ENCODE data around the gene KNSTRN. TPM values are rescaled to one million over a fixed set of nuclear protein-coding genes. Genes with fewer than 3 reads are reported as not detected.

Gene KNSTRN
- total RNA-seq, 1 donor from 2014 or later = 28.4 TPM

- H3K36me3 Mint-ChIP-seq (ENCODE audit: low read depth) = no peaks in the 10 kb centered on the region
- peak overlapping the region; percentile 99 for H3K27ac Mint-ChIP-seq (ENCODE audit: unreplicated experiment)
- DNase-seq (ENCODE audit: low spot score) = no peak
- no peak overlapping the region for H3K4me3 Mint-ChIP-seq (ENCODE audit: unreplicated experiment)
- H3K4me1 Mint-ChIP-seq (ENCODE audit: low read depth) = peaks cover 52% of the 10 kb centered on the region
- TF ChIP-seq CTCF (IDR thresholded peaks at IDR 0.05) = no peak
- no peaks in the 10 kb centered on the region for H3K9me3 Mint-ChIP-seq (ENCODE audit: low read depth)
- H3K27me3 Mint-ChIP-seq (ENCODE audit: low read depth) = no peaks in the 10 kb centered on the region
Measured at GRCh38 chr15:40344217-40344616, 38.3 kb upstream of the KNSTRN start.

GRCh38 chr15:40344631-40345120 is 37.8 kb upstream of the KNSTRN start:
- Mint-ChIP-seq H3K27me3 (ENCODE audit: low read depth) (no peaks in the 10 kb centered on the region), H3K36me3 (ENCODE audit: low read depth) (no peaks in the 10 kb centered on the region), H3K9me3 (ENCODE audit: low read depth) (no peaks in the 10 kb centered on the region), H3K4me1 (ENCODE audit: low read depth) (peaks cover 48% of the 10 kb centered on the region), H3K4me3 (ENCODE audit: unreplicated experiment) (no peak overlapping the region), H3K27ac (ENCODE audit: unreplicated experiment) (peak overlapping the region; percentile 99)
- peak; percentile 85 for TF ChIP-seq CTCF (IDR thresholded peaks at IDR 0.05)
- peak; percentile 92 for DNase-seq (ENCODE audit: low spot score)

GRCh38 chr15:40345225-40345866 is 37.2 kb upstream of the KNSTRN start:
- H3K36me3 Mint-ChIP-seq (ENCODE audit: low read depth) = no peaks in the 10 kb centered on the region
- H3K9me3 Mint-ChIP-seq (ENCODE audit: low read depth) = no peaks in the 10 kb centered on the region
- H3K4me1 Mint-ChIP-seq (ENCODE audit: low read depth) = peaks cover 41% of the 10 kb centered on the region
- H3K27me3 Mint-ChIP-seq (ENCODE audit: low read depth) = no peaks in the 10 kb centered on the region
- H3K4me3 Mint-ChIP-seq (ENCODE audit: unreplicated experiment) = no peak overlapping the region
- TF ChIP-seq CTCF (IDR thresholded peaks at IDR 0.05) = no peak
- no peak overlapping the region for H3K27ac Mint-ChIP-seq (ENCODE audit: unreplicated experiment)
- DNase-seq (ENCODE audit: low spot score) = no peak

GRCh38 chr15:40345867-40346578 is 36.5 kb upstream of the KNSTRN start:
- TF ChIP-seq CTCF (IDR thresholded peaks at IDR 0.05) = no peak
- Mint-ChIP-seq H3K36me3 (ENCODE audit: low read depth) (no peaks in the 10 kb centered on the region), H3K27ac (ENCODE audit: unreplicated experiment) (no peak overlapping the region), H3K4me3 (ENCODE audit: unreplicated experiment) (no peak overlapping the region), H3K27me3 (ENCODE audit: low read depth) (no peaks in the 10 kb centered on the region), H3K9me3 (ENCODE audit: low read depth) (no peaks in the 10 kb centered on the region), H3K4me1 (ENCODE audit: low read depth) (peaks cover 34% of the 10 kb centered on the region)
- DNase-seq (ENCODE audit: low spot score) = no peak

GRCh38 chr15:40346579-40347558 is 35.7 kb upstream of the KNSTRN start:
- no peak overlapping the region for H3K4me3 Mint-ChIP-seq (ENCODE audit: unreplicated experiment)
- H3K27me3 Mint-ChIP-seq (ENCODE audit: low read depth) = no peaks in the 10 kb centered on the region
- no peak for TF ChIP-seq CTCF (IDR thresholded peaks at IDR 0.05)
- H3K36me3 Mint-ChIP-seq (ENCODE audit: low read depth) = no peaks in the 10 kb centered on the region
- H3K27ac Mint-ChIP-seq (ENCODE audit: unreplicated experiment) = no peak overlapping the region
- H3K9me3 Mint-ChIP-seq (ENCODE audit: low read depth) = no peaks in the 10 kb centered on the region
- no peak for DNase-seq (ENCODE audit: low spot score)
- peaks cover 26% of the 10 kb centered on the region for H3K4me1 Mint-ChIP-seq (ENCODE audit: low read depth)

Data from chondrocyte (in vitro differentiated cells).